Activated CD8-positive, alpha-beta memory T cell treated with anti-CD3 and anti-CD28 coated beads, Interleukin-2, amount 50 U/mL, for 48 hours (primary cell): ENCODE data around the gene KCNQ2.

Source experiments
- DNase-seq: peaks from one replicate; pipeline ENCODE4 v3.0.0-alpha.2; 2020

KCNQ2 gene

DNA sequence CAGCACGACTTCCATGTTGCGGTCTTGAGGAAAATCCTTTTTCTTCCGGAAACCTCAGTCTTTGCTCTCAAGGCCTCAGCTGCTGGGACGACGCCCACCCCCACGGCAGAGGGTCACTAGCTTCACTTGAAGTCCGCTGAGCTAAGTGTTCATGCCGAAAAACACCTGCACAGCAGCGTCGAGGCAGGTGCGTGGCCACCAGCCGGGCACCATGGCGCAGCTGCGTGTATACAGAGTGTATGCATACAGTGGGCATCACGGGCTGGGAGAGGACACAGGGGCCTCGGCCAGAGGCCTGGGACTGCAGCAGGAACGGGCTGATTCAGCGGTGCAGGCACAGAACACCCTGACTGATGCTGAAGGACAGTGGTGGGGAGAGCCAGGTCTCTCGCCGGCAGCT, 20.1 kb downstream of the KCNQ2 start:
- DNase-seq: no peak

DNA sequence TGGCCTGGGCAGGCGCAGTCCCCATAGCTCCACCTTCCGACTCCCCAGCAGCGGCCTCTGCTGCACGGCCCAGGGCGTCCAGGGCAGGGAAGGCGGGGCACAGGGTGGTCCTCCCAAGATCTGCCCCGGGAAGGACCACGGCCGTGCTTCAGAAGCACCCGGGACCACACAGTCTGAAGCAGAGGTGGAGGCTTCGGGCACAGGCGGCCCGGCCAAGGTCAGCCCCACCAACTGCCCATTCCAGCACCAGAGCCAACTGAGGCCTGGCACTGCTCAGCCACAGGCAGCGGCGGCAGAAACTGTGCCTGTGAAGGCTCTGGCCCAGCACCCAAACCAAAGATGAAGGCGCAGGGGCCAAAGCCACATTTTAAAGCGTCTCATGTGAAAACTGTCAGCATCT, 20.6 kb downstream of the KCNQ2 start:
- DNase-seq: no peak

DNA sequence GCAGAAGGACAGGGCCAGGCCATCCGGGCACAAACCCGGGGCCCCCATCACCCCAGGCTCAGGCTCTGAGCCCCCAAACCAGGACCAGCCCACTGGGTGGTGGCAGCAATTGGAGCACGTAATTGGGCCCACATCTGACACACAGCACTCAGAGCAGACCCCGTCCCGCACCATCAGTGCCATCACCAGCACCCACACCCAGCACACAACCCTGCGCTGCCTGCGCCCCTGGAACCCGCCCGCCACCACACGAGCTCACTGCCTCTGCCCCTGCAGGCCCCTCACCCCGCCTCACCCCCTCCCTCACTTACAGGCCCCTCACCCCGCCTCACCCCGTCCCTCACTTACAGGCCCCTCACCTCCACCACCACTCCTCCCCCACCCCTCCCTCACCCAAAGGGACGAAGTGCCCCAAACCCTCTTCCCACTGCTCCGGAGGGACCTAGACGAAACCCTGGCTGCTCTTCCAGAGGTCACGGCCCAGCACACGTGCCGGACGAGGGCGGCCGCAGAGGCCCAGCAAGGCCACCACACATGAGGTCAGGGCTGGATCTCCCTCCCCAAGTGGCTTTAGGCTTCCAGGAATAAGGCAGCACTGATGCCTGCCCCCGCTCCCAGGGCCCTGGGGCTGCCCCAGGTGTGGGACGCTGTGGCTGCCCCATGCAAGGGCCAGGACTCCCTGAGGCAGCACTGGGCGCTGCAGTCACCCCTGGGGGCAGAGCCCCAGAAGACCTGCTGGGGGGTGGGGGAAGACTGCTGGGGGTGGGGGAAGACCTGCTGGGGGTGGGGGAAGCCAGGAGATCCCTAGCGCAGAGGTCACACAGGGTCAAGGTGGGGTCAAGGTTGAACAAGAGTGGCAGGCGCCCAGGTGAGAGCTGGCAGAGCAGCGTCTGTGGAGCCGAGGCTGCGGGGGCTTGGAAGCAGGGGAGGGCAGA, 22.4 kb downstream of the KCNQ2 start:
- DNase-seq: no peak

DNA sequence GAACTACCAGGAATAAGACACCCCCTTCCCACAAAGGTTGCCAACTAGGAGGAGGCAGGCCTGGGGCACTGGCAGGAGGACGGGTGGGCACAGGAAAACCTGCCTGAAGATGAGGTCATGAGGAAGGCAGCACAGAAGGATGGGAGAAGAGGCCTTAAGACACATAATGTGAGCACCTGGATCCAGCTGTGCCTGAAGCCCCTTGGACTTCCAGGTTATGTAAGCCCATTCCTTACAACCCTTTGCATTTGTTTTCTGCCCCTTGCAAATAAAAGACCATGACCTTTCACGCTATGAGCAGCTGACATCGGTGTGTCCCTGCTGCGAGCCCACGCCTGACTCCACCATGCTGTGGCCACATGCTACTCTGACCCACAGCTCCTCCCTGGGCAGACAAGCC, 23.4 kb downstream of the KCNQ2 start:
- DNase-seq: no peak

DNA sequence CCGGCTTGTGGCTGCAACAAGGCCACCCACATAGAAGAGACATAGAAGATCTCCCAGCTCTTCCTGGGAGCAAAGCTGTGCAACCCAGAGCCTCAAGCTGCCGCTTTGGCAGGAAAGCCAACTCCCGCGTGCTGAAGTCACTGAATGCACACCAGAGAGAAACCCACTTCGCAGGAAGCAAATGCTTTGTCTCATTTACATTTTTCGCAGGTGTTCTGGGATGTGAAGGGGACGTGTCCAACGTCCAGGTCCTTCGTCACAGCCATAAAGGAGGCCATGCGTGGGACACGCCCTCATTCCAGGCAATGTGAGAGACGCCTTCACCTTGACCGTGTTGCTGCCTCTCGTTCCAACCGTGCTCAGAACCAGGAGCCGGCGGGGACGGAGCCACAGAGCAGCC, 24.4 kb downstream of the KCNQ2 start:
- DNase-seq: no peak

DNA sequence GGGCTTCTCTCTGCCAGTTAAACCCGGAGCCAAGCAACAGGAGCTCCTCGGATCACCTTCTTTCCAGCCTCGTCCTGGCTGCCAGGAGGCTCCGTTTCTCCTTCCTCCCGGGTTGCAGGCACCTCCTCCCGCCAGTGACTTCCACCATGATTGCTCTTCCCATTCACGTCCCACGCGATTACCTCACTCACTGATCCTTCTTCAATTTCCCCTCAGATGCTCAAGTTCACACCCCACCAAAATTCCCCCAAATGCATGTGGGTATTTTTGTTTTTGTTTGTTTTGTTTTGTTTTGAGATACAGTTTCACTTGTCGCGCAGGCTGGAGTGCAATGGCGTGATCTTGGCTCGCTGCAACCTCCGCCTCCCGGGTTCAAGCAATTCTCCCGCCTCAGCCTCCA, 25.1 kb downstream of the KCNQ2 start:
- no peak for DNase-seq

DNA sequence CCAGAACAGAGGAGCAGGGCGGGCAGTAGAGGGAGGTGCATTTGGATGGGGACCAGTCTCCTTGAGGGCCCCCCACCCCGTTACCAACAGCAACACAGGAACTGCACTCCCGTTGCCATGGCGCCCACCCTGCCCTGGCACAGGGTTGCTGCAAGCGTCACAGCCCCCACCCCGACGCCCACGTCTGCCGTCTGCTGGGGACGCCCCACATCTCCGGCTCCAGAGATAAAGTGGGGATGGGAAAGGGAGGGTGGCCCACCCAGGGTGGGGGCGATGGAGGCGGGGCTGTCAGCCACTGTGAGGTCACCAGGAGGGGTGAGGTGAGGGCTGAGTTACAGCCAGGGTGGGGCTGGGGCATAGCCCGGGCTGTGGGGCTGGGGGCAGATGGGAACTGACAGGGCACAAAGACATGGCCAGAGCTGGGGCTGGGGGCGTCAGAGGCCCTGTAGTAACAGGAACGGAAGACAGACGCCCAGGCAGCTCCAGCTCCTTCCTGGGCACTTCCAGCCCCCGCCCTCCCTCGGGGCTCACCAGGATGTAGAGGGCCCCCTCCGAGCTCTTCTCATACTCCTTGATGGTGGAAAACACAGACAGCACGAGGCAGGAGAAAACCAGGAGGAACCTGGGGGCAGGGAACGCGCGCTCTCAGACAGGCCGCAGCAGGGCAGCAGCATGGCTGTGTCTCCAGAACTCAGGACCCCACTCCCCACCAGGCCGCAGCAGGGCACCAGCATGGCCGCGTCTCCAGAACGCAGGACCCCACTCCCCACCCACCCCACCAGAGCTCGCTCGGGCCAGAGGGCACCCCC, 26.0 kb downstream of the KCNQ2 start:
- DNase-seq: no peak

DNA sequence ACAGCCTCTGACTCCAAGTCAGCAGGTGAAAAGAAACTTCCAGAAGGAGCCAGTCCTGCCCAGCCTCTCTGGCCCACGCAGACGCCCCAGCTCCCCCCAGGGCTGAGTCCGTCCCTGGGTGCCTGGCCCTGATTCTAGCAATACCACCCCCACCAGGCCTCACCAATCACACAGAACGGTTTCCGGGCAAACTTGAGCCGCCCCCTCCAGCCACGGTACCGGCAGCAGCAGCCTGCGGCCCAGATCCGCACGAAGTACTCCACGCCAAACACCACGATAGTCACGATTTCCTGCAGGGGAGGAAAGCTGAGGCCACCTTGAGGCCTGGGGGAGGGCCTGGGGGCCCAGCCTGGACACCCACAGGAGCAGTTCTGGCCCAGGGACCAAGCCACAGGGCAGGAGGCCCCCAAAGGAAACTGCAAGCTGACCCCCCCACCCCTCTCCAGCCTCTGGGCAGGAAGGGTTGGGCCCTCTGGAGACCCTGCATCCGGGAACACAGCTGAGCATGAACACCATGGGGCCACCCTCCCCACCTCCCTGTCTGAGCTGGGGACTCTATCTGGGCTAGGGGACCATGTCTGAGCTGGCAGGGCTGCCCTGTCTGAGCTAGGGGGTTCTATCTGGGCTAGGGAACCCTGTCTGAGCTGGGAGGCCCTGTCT, 27.2 kb downstream of the KCNQ2 start:
- no peak for DNase-seq

DNA sequence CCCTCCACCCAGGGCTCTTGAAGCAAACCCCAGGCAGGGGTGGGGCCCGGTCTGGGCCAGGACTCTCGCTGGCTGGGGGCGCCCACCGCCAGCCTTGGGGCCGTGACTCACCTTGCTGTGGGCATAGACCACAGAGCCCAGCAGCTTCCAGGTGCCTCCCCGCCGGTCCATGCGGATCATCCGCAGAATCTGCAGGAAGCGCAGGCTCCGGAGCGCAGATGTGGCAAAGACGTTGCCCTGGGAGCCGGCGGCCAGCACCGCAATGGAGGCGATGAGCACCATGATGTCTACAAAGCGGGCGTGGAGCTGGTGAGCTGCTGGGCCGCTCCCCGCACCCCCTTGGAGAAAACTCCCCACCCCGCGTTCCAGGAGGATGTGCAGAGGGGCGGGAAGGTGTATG, 27.9 kb downstream of the KCNQ2 start:
- no peak for DNase-seq

DNA sequence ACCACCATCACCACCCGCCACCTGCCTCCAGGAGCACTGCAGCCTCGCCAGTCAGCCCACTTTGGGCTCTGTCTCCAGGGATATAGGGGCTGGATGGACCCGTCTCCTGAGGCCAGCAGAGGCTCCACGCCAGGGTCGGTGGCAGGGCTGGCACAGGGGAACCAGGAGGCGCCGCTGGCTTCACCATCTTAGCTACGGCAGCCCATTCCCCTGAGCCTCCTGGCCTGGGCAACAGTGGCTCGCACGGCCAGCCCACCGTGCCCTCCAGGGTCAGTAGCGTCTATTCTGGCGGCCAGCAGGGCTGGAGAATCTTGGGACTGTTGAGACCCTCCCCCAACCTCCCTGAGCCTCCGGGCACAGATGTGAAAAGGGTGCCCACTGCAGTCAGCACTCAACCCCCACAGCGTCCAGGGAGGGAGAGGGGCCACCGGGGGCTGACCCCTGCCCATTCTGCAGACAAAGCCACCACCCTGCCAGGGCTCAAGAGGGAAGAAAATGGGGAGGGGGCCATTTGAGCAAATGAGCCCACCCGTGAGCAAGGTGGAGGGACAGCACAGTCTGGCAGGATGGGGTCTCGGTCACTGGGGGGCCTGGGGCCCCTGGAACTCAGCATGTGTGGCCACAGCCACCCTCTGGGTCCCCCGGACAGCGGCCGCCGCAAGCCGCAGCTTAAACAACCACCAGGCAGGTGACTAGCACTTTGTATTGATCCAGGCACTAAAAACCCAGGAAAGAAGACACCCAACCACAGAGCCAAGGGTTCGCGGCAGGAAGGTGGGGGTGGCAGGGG, 28.7 kb downstream of the KCNQ2 start:
- no peak for DNase-seq

DNA sequence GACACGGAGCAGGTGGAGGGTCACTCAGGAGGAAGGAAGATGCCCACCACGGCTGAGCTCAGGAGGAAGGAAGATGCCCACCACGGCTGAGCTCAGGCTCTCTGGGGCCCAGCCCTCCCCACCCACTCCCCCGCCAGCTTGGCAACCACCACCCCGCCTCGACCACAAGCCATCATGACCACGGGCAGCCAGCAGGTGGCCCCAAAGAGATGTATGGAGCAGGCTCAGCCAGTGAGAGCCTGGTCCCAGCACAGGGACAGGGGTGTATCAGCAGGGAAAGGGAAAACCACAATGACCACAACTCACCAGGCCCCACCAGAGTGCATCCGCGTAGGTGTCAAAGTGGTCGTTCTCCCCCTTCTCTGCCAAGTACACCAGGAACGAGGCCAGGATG, 30.4 kb downstream of the KCNQ2 start:
- DNase-seq: peak; percentile 82

DNA sequence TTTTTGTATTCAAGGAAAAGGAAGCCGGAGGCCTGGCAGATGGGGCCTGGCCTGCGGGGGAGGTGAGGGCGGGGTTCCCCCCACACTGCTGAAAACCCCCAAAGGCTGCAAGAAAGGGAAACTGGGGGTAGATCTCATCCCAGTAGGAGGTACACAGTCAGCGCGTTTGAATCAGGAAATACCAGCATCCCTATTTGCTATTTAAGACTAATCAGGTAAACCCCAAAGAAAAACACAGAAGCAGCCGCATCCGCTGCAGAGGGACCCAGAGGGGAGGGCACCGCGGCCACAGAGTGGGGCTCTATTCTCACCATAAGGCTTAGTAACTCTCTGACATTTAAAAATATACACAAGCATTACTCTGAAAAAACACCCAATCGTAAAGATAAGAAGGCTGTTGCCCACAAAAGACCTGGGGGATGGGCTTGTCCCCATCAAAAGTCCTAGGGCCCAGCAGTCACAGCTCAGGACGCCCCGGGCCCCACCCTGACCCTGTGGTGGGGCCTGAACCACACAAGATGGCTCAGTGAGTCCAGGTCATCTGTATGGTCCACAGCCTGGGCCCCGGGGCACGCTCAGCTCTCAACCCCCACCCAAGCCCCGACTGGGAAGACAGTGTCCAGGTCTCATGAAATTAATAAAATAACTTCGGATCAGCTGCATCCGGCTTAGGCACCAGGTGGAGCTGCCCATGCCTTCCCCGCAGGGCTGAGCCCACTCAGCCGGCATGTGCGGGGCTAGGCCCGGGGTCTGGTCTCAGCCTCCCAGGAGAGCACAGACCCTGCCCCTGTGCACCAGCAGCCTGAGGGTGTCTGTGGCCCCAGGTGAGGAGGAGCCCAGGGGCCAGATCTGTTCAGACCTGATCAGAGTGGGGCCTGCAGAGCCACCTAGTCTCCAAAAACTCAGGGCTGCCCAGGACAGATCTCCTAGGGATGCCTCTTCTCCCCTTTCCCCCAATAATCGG, 31.0 kb downstream of the KCNQ2 start:
- peak; percentile 69 for DNase-seq

DNA sequence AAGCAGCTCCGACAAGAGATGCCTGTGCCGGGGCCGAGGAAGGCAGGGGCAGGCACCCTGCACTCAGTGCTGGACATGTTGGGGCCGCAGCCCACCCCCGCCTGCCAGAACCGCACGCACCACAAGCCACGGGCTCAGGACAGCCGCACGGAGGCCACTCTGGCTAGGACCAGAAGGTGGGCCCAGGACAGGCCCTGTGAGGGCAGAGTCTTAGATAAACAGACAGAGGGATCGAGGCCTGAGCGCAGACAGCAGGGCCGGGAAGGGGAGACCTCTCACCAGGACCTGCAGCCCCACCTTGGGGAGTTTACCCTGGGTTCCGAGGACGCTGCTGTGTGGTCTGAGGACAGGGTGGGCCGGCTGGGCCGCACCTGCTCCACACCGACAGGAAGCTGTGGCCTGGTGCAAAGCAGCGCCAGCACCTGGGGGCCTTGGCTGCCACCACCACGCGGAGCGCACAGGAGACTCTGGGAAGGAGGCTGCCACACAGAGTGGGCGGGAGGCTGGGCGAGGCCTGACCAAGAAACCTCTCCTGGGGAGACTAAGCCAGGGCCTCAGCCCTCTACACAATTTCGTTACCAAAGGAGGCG, 32.0 kb downstream of the KCNQ2 start:
- DNase-seq: no peak

DNA sequence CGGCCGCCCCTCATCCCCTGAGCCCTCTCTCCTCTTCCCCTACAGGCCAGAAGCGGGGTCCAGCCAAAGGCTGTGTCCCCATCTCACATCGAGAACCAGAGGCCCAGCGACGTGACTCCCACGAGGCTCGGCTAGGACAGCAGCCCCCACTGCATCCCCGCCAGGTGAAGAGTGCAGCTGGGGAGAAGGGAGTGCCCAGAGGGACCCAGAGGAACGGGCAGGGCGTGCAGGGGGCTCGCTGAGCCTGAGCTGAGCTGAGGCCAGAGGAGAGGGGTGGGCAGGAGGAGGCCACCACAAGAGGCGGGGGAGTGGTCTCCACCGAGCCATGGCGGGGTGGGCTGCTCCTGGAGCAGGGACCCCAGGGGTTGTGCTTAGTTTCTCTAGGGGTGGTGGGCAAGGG, 32.6 kb downstream of the KCNQ2 start:
- DNase-seq: no peak

DNA sequence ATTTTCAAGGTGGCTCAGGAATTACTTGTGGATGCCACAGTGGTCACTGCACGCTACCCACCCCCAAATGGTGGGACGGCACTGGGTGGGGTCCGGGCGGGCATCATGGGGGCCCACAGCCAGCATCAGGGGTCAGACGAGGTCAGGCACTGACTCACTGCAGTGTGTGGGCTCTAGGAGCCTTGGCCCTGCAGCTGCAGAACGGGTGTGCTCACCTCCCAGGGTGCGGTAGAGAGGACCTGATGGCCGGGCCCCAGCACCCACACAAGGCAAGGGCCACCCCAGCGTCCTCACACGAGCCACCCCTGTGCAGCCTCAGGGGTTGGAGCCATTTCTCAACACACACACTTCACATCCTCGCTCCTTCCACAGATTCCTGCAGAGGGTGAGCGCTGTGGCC, 34.3 kb downstream of the KCNQ2 start:
- no peak for DNase-seq

DNA sequence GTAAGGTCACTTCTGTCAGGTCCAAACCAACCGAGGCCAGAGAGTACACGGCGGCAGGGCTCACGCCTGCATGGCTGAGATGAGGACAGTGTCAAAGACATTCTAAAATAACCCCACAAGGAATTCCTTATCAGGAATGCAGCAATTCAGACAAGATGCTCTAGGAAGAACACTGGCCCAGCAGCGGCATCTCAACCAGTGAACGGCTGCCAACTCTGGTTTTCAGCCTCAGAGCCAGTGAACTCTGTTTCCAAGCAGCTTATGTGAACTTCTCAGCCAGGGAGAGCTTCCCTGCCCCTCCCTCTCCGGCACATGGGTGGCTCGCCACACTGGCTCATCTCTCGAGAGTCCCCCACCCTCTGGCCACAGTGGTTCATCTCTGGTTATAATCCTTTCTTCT, 36.9 kb downstream of the KCNQ2 start:
- DNase-seq: no peak

DNA sequence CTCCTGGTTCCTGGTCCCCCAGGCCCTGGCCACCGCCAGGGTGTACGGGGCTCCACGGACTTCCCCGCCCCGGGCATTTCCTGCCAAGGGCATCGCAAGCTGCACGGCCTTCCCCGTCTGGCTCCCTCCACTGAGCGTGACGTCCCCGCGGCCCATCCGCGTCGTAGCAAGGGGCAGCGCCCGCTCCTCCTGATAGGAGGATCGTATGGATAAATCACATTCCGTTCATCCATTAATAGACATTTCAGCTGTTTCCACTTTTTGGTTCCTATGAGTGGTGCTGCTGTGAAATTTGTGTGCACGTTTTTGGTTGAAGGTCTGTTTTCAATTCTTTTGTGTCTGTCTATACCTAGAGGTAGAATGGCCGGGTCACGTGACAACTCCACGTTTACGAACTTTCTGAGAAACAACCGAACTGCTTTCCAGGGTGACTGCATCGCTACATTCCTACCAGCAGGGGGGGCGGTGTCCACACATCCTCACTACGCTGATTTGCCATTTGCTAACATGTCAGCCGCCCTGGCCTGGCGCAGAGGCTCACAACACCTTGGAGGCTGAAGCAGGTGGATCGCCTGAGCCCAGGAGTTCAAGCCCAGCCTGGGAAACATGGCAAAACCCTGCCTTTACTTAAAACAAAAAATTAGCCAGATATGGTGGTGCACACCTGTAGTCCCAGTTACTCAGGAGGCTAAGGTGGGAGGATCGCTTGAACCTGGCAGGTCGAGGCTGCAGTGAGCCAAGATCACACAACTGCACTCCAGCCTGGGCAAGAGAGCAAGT, 37.7 kb downstream of the KCNQ2 start:
- peak; percentile 89 for DNase-seq

DNA sequence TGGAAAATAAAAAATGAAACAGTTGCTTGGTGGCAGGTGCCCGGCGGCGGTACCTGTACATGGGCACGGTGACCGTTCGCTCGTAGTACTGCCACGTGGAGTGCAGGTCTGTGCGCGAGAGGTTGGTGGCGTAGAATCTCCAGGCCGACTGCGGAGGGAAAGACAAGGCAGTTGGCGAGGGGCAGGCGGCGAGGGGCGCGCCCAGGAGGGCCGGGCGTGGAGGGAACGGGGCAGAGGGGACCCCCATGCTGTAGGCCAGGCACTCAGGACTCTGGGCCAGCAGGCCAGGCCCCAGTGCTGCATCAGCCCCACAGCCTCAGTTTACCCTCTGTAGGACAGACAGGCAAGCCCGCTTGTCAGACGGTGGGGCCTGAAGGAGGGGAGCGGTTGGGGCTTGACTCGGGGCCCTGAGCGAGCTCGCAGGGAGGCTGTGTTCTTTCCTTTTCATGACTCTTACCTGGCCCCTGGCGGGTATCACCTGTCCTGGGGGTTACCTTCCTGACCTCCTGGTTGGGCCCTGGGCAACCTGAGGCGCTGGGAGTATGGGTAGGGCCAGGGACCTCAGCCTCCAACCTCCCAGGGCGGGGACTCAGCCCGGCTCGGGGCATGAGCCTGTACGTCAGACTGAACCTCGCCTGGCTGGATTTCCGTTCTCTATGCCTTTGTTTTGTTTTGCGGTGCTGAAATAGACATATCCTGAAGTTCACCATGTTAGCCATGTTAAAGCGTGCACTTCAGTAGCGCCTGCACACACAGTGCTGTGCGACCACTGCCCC, 38.5 kb downstream of the KCNQ2 start:
- DNase-seq: no peak

DNA sequence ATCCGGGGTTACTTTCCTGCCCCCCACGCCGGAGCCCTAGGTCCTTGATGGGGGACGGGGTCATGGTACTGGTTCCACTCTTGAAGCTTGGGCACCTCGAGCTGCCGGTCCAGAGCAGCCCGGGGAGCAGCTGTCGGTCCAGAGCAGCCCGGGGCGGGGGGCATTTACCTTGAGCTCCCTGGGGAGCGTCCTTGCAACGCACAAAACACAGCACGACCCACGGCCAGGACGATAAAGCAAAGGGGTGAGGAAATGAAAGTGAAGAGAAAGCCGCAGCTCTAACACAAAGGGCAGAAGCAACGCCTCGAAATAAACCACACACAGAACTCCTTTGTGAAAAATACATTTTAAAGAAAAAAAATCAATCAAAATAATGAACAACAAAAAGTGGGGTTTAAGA, 39.1 kb downstream of the KCNQ2 start:
- DNase-seq: no peak
